Measurements from ENCODE around the gene PARVB. TPM values are rescaled to one million over a fixed set of nuclear protein-coding genes. Genes with fewer than 3 reads are reported as not detected.

Gene PARVB
- total RNA-seq, 5 donors from 2014 or later (not counting 1 experiment from before 2014, with no cell fraction given), result 5.9 to 13.8 (median 8.2) TPM

DNA sequence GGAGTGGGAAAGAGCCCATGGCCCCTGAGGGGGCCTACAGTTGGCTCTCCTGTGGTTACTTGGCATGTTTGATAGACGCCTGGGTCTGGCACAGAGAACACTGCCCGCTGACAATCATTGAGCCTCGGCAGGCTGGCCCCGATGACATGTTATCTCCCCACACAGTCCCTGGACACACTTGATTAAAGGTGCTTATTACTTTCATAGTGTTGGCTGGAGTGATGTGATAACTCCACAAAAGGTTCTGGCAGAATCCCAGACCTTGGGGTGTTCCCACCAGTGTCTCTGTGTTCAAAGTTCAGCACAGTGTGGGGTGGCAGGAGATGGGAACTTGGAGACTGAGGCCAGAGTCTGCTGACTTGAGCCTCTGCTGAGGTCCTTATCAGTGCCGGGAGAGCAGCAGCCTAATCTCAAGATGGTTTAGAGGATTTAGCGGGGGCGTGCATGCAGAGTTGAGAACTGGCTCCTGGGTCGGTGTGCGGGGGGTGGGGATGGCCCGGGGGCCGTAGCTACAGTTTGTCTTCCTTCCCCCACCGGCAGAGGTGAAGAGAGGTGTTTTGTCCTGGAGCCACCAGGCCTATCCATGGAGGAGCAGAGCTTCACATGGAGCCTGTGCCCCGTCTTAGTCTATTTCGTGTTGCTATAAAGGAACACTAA lies 22.5 kb downstream of the PARVB start:
- Mint-ChIP-seq H3K27ac (peak overlapping the region in 1 of 2 donors; percentile 17), H3K4me3 (no peak overlapping the region), H3K9me3 (no peaks in the 10 kb centered on the region), H3K4me1 (peaks cover 19 to 34% (median 23%) of the 10 kb centered on the region in 3 donors), H3K36me3 (no peaks in the 10 kb centered on the region), H3K27me3 (peaks cover 6 to 7% of the 10 kb centered on the region in 2 donors)
- Histone ChIP-seq H3K27me3 (replicated peaks in 1 of 2; ENCODE audit: control insufficient read depth in 2 of 2, extremely low read depth in 1 of 2, insufficient read depth in 2 of 2, low read length in 1 of 2) (no peaks in the 10 kb centered on the region), H3K9me3 (no peaks in the 10 kb centered on the region), H3K4me1 (ENCODE audit: control insufficient read depth in 1 of 2, extremely low read depth in 1 of 2, insufficient read depth in 2 of 2, low read length in 2 of 2) (peaks cover 8 to 9% of the 10 kb centered on the region in 2 experiments), H3K36me3 (ENCODE audit: control insufficient read depth in 2 of 2, extremely low read depth in 1 of 2, insufficient read depth in 1 of 2, low read length in 1 of 2) (no peaks in the 10 kb centered on the region), H3K4me3 (ENCODE audit: control insufficient read depth in 1 of 2, extremely low read depth in 1 of 2, low read length in 1 of 2) (no peak overlapping the region), H3K27ac (ENCODE audit: low read length) (no peak overlapping the region)
- DNase-seq, result no peak
- no peak for ATAC-seq (replicated peaks in 1 of 4)
- CTCF ChIA-PET, result no interaction called here
- WGBS (ENCODE audit: insufficient coverage), result 96% methylated on average over 8 of the region's 14 CpGs
- POLR2A ChIA-PET, result no interaction called here

- H3K36me3 ChIP-seq (ENCODE audit: control insufficient read depth in 2 of 2, extremely low read depth in 1 of 2, insufficient read depth in 1 of 2, low read length in 1 of 2), result no peaks in the 10 kb centered on the region
- ATAC-seq (replicated peaks in 1 of 4), result no peak
- DNase-seq, result no peak
- H3K27ac ChIP-seq (ENCODE audit: low read length), result no peak overlapping the region
- Mint-ChIP-seq H3K27me3 (peaks cover 6 to 7% of the 10 kb centered on the region in 2 donors), H3K4me3 (peak overlapping the region; percentile 47 to 58 (median 47)), H3K27ac (peak overlapping the region in 1 of 2 donors; percentile 66), H3K9me3 (no peaks in the 10 kb centered on the region), H3K36me3 (no peaks in the 10 kb centered on the region), H3K4me1 (peaks cover 13 to 27% (median 19%) of the 10 kb centered on the region in 3 donors)
- no peaks in the 10 kb centered on the region for H3K27me3 ChIP-seq (replicated peaks in 1 of 2; ENCODE audit: control insufficient read depth in 2 of 2, extremely low read depth in 1 of 2, insufficient read depth in 2 of 2, low read length in 1 of 2)
- CTCF ChIA-PET, result no interaction called here
- POLR2A ChIA-PET, result no interaction called here
- H3K4me1 ChIP-seq (ENCODE audit: control insufficient read depth in 1 of 2, extremely low read depth in 1 of 2, insufficient read depth in 2 of 2, low read length in 2 of 2), result peaks cover 4 to 9% of the 10 kb centered on the region in 2 experiments
- no peaks in the 10 kb centered on the region for H3K9me3 ChIP-seq
- no peak overlapping the region for H3K4me3 ChIP-seq (ENCODE audit: control insufficient read depth in 1 of 2, extremely low read depth in 1 of 2, low read length in 1 of 2)
- WGBS (ENCODE audit: insufficient coverage), result 60% methylated on average over 7 of the region's 9 CpGs
Measured at GRCh38 chr22:44047891-44048301, 23.8 kb downstream of the PARVB start.

GRCh38 chr22:44049486-44050231 lies 25.6 kb downstream of the PARVB start:
- Histone ChIP-seq H3K4me3 (ENCODE audit: control insufficient read depth in 1 of 2, extremely low read depth in 1 of 2, low read length in 1 of 2) (no peak overlapping the region), H3K9me3 (no peaks in the 10 kb centered on the region), H3K36me3 (ENCODE audit: control insufficient read depth in 2 of 2, extremely low read depth in 1 of 2, insufficient read depth in 1 of 2, low read length in 1 of 2) (no peaks in the 10 kb centered on the region), H3K4me1 (ENCODE audit: control insufficient read depth in 1 of 2, extremely low read depth in 1 of 2, insufficient read depth in 2 of 2, low read length in 2 of 2) (peaks cover 3 to 9% of the 10 kb centered on the region in 2 experiments), H3K27me3 (replicated peaks in 1 of 2; ENCODE audit: control insufficient read depth in 2 of 2, extremely low read depth in 1 of 2, insufficient read depth in 2 of 2, low read length in 1 of 2) (no peaks in the 10 kb centered on the region), H3K27ac (ENCODE audit: low read length) (no peak overlapping the region)
- peak in 1 of 4 experiments; percentile 31 for ATAC-seq (replicated peaks in 1 of 4)
- DNase-seq, result no peak
- peaks cover 6 to 7% of the 10 kb centered on the region in 2 donors for H3K27me3 Mint-ChIP-seq
- H3K36me3 Mint-ChIP-seq, result no peaks in the 10 kb centered on the region
- peak overlapping the region in 1 of 3 donors; percentile 44 for H3K4me3 Mint-ChIP-seq
- POLR2A ChIA-PET, result no interaction called here
- CTCF ChIA-PET, result no interaction called here
- 67% methylated on average over 7 of the region's 20 CpGs for WGBS (ENCODE audit: insufficient coverage)
- no peak overlapping the region for H3K27ac Mint-ChIP-seq
- no peaks in the 10 kb centered on the region for H3K9me3 Mint-ChIP-seq
- peaks cover 12 to 25% (median 16%) of the 10 kb centered on the region in 3 donors for H3K4me1 Mint-ChIP-seq

DNA sequence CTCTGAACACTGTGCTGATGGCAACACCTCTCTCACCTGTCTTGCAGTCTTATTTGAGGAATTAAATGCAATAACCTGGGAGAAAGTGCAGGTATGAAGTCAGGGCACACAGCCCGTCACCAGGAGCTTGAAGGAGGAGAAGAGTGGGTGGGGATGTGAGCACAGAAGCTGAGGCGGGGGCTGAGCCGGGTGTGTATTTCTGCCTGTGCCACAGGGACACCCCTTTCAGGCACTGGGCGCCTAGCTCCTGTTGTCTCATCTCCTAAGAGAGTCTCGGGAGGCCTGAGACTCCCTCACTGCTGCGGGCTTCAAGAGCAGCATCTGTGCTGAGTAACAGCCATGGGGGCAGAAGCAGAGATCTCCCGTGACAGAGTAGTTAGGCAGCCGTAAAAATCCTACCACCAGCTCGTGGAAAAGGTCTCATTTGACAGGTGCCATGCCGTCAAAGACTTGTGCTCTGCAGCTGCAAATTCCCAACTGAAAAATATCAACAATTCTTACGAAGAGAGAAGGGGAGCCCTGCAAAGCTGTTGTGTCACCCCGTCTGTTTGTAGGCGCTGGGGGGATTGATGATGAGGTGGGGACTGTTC lies 26.8 kb downstream of the PARVB start:
- Mint-ChIP-seq H3K27me3 (peaks cover 6 to 7% of the 10 kb centered on the region in 2 donors), H3K4me3 (no peak overlapping the region), H3K36me3 (no peaks in the 10 kb centered on the region), H3K9me3 (no peaks in the 10 kb centered on the region), H3K4me1 (peaks cover 12 to 25% (median 16%) of the 10 kb centered on the region in 3 donors), H3K27ac (no peak overlapping the region)
- H3K4me3 ChIP-seq (ENCODE audit: control insufficient read depth in 1 of 2, extremely low read depth in 1 of 2, low read length in 1 of 2), result no peak overlapping the region
- H3K27me3 ChIP-seq (replicated peaks in 1 of 2; ENCODE audit: control insufficient read depth in 2 of 2, extremely low read depth in 1 of 2, insufficient read depth in 2 of 2, low read length in 1 of 2), result no peaks in the 10 kb centered on the region
- H3K4me1 ChIP-seq (ENCODE audit: control insufficient read depth in 1 of 2, extremely low read depth in 1 of 2, insufficient read depth in 2 of 2, low read length in 2 of 2), result peaks cover 3 to 9% of the 10 kb centered on the region in 2 experiments
- ATAC-seq (replicated peaks in 1 of 4), result no peak
- H3K27ac ChIP-seq (ENCODE audit: low read length), result no peak overlapping the region
- DNase-seq, result no peak
- POLR2A ChIA-PET, result no interaction called here
- WGBS (ENCODE audit: insufficient coverage), result 74% methylated on average over 5 of the region's 13 CpGs
- H3K36me3 ChIP-seq (ENCODE audit: control insufficient read depth in 2 of 2, extremely low read depth in 1 of 2, insufficient read depth in 1 of 2, low read length in 1 of 2), result no peaks in the 10 kb centered on the region
- H3K9me3 ChIP-seq, result no peaks in the 10 kb centered on the region
- CTCF ChIA-PET, result no interaction called here

GRCh38 chr22:44051358-44051757 lies 27.3 kb downstream of the PARVB start:
- peaks cover 3 to 9% of the 10 kb centered on the region in 2 experiments for H3K4me1 ChIP-seq (ENCODE audit: control insufficient read depth in 1 of 2, extremely low read depth in 1 of 2, insufficient read depth in 2 of 2, low read length in 2 of 2)
- H3K36me3 Mint-ChIP-seq, result no peaks in the 10 kb centered on the region
- H3K4me1 Mint-ChIP-seq, result peaks cover 12 to 25% (median 16%) of the 10 kb centered on the region in 3 donors
- no peak overlapping the region for H3K4me3 Mint-ChIP-seq
- H3K27ac Mint-ChIP-seq, result no peak overlapping the region
- H3K27me3 Mint-ChIP-seq, result peaks cover 6 to 7% of the 10 kb centered on the region in 2 donors
- H3K9me3 ChIP-seq, result no peaks in the 10 kb centered on the region
- ChIA-PET CTCF (no interaction called here), POLR2A (no interaction called here)
- ATAC-seq (replicated peaks in 1 of 4) (no peak), DNase-seq (no peak)
- H3K4me3 ChIP-seq (ENCODE audit: control insufficient read depth in 1 of 2, extremely low read depth in 1 of 2, low read length in 1 of 2), result no peak overlapping the region
- H3K36me3 ChIP-seq (ENCODE audit: control insufficient read depth in 2 of 2, extremely low read depth in 1 of 2, insufficient read depth in 1 of 2, low read length in 1 of 2), result no peaks in the 10 kb centered on the region
- H3K27me3 ChIP-seq (replicated peaks in 1 of 2; ENCODE audit: control insufficient read depth in 2 of 2, extremely low read depth in 1 of 2, insufficient read depth in 2 of 2, low read length in 1 of 2), result no peaks in the 10 kb centered on the region
- H3K27ac ChIP-seq (ENCODE audit: low read length), result no peak overlapping the region
- 93% methylated on average over 3 of the region's 6 CpGs for WGBS (ENCODE audit: insufficient coverage)
- no peaks in the 10 kb centered on the region for H3K9me3 Mint-ChIP-seq

GRCh38 chr22:44051961-44052360 lies 27.9 kb downstream of the PARVB start:
- Histone ChIP-seq H3K4me1 (ENCODE audit: control insufficient read depth in 1 of 2, extremely low read depth in 1 of 2, insufficient read depth in 2 of 2, low read length in 2 of 2) (peaks cover 3 to 9% of the 10 kb centered on the region in 2 experiments), H3K36me3 (ENCODE audit: control insufficient read depth in 2 of 2, extremely low read depth in 1 of 2, insufficient read depth in 1 of 2, low read length in 1 of 2) (no peaks in the 10 kb centered on the region), H3K27ac (ENCODE audit: low read length) (no peak overlapping the region), H3K4me3 (ENCODE audit: control insufficient read depth in 1 of 2, extremely low read depth in 1 of 2, low read length in 1 of 2) (no peak overlapping the region), H3K9me3 (no peaks in the 10 kb centered on the region), H3K27me3 (replicated peaks in 1 of 2; ENCODE audit: control insufficient read depth in 2 of 2, extremely low read depth in 1 of 2, insufficient read depth in 2 of 2, low read length in 1 of 2) (no peaks in the 10 kb centered on the region)
- ATAC-seq (replicated peaks in 1 of 4) (no peak), DNase-seq (no peak)
- H3K27ac Mint-ChIP-seq, result no peak overlapping the region
- H3K4me1 Mint-ChIP-seq, result peaks cover 12 to 25% (median 16%) of the 10 kb centered on the region in 3 donors
- WGBS (ENCODE audit: insufficient coverage), result 76% methylated on average over 11 of the region's 13 CpGs
- no peak overlapping the region for H3K4me3 Mint-ChIP-seq
- POLR2A ChIA-PET, result no interaction called here
- H3K9me3 Mint-ChIP-seq, result no peaks in the 10 kb centered on the region
- CTCF ChIA-PET, result no interaction called here
- H3K36me3 Mint-ChIP-seq, result no peaks in the 10 kb centered on the region
- H3K27me3 Mint-ChIP-seq, result peaks cover 6 to 7% of the 10 kb centered on the region in 2 donors

Data from T-cell (primary cell).